Thoracic aorta (tissue), 2 donors: ENCODE data around the gene PCBP3. TPM values are rescaled to one million over a fixed set of nuclear protein-coding genes. Genes with fewer than 3 reads are reported as not detected.

Source experiments
- ATAC-seq: fragments of 150-250 bp; one replicate; pipeline ENCODE4 v1.8.0; 2017; ENCODE audit warnings: low read depth; ENCODE audit not compliant: insufficient number of reproducible peaks, low FRiP score
- DNase-seq: peaks from one replicate; pipeline ENCODE4 v3.0.0-alpha.2; 2020; ENCODE audit warnings: low spot score
- H3K27ac ChIP-seq, 2 donors: fragments of 200-600 bp; sonication (generic); 1 replicate in 1 of 2; 2 replicates in 1 of 2; pipeline ENCODE4 v1.5.1; 2016; ENCODE audit warnings: mild to moderate bottlenecking in 2 of 2, moderate library complexity in 2 of 2
- H3K27me3 ChIP-seq: fragments of 200-600 bp; sonication (generic); replicated peaks from 2 replicates; pipeline ENCODE4 v1.6.0; 2016; ENCODE audit warnings: mild to moderate bottlenecking; ENCODE audit not compliant: insufficient read depth
- H3K36me3 ChIP-seq: fragments of 200-600 bp; sonication (generic); one replicate; pipeline ENCODE4 v1.5.1; 2016
- H3K4me1 ChIP-seq, 2 donors: fragments of 200-600 bp; sonication (generic); 1 replicate in 1 of 2; 2 replicates in 1 of 2; pipeline versions ENCODE4 v1.5.1 to v1.6.0; 2016; ENCODE audit warnings: low read depth in 2 of 2, mild to moderate bottlenecking in 1 of 2; ENCODE audit not compliant: control insufficient read depth in 1 of 2
- H3K4me3 ChIP-seq: fragments of 200-600 bp; sonication (generic); 2 replicates; pipeline ENCODE4 v1.5.1; 2016; ENCODE audit warnings: mild to moderate bottlenecking
- H3K9me3 ChIP-seq: fragments of 200-600 bp; sonication (generic); 2 replicates; pipeline ENCODE4 v1.5.1; 2016
- CTCF ChIP-seq: fragments of 200-600 bp; sonication (generic); IDR thresholded peaks from one replicate; pipeline ENCODE4 v1.5.1; 2019; ENCODE audit warnings: antibody characterized with exemption
- total RNA-seq, 2 donors: library from RNA; depleted of rRNA; stranded (reverse); fragments of >200 nt; gene quantifications; one replicate each; pipeline versions ENCODE4 v1.1.0 to v1.2.3, GENCODE V29; 2016

The PCBP3 gene
- total RNA-seq, 2 donors from 2014 or later: 4.5 to 28.4 TPM

- H3K36me3 ChIP-seq: no peaks in the 10 kb centered on the region
- no peak overlapping the region for H3K27ac ChIP-seq
- no peaks in the 10 kb centered on the region for H3K4me1 ChIP-seq
- no peak for TF ChIP-seq CTCF
- ATAC-seq: no peak
- no peak overlapping the region for H3K4me3 ChIP-seq
- H3K9me3 ChIP-seq: no peaks in the 10 kb centered on the region
- no peaks in the 10 kb centered on the region for H3K27me3 ChIP-seq
- DNase-seq: no peak
Observed at GRCh38 chr21:45629046-45629981, 14.2 kb upstream of the PCBP3 start.

GRCh38 chr21:45630066-45630694 lies 13.3 kb upstream of the PCBP3 start:
- no peaks in the 10 kb centered on the region for H3K9me3 ChIP-seq
- DNase-seq (no peak), ATAC-seq (no peak)
- no peaks in the 10 kb centered on the region for H3K27me3 ChIP-seq
- H3K27ac ChIP-seq: no peak overlapping the region
- H3K4me1 ChIP-seq: peaks cover 0 to 8% of the 10 kb centered on the region in 2 donors
- TF ChIP-seq CTCF: no peak
- no peak overlapping the region for H3K4me3 ChIP-seq
- no peaks in the 10 kb centered on the region for H3K36me3 ChIP-seq

- Histone ChIP-seq H3K4me3 (no peak overlapping the region), H3K4me1 (peaks cover 0 to 9% of the 10 kb centered on the region in 2 donors), H3K9me3 (no peaks in the 10 kb centered on the region), H3K36me3 (no peaks in the 10 kb centered on the region), H3K27ac (no peak overlapping the region), H3K27me3 (no peaks in the 10 kb centered on the region)
- DNase-seq: no peak
- ATAC-seq: no peak
- TF ChIP-seq CTCF: no peak
Observed at GRCh38 chr21:45630876-45631275, 12.6 kb upstream of the PCBP3 start.

GRCh38 chr21:45631540-45631939 lies 12.0 kb upstream of the PCBP3 start:
- ATAC-seq (no peak), DNase-seq (no peak)
- peaks cover 0 to 9% of the 10 kb centered on the region in 2 donors for H3K4me1 ChIP-seq
- no peak overlapping the region for H3K27ac ChIP-seq
- no peak overlapping the region for H3K4me3 ChIP-seq
- H3K27me3 ChIP-seq: no peaks in the 10 kb centered on the region
- H3K9me3 ChIP-seq: no peaks in the 10 kb centered on the region
- no peaks in the 10 kb centered on the region for H3K36me3 ChIP-seq
- no peak for TF ChIP-seq CTCF

- H3K4me3 ChIP-seq: no peak overlapping the region
- ATAC-seq (no peak), DNase-seq (no peak)
- no peaks in the 10 kb centered on the region for H3K27me3 ChIP-seq
- no peak for TF ChIP-seq CTCF
- H3K9me3 ChIP-seq: no peaks in the 10 kb centered on the region
- no peaks in the 10 kb centered on the region for H3K36me3 ChIP-seq
- H3K27ac ChIP-seq: no peak overlapping the region
- H3K4me1 ChIP-seq: peaks cover 0 to 9% of the 10 kb centered on the region in 2 donors
Observed at GRCh38 chr21:45632160-45632559, 11.4 kb upstream of the PCBP3 start.
